DMS153 treated with DMSO at 0.1 percent for 48 hours (cell line): Measurements from ENCODE around the gene HMGXB4.
A peak's percentile ranks its signal among the peaks of the same experiment; 100 is the strongest.
"Not testable (repeated sequence)": the region's sequence is repeated elsewhere in the genome, so short reads cannot be mapped to it uniquely, and the experiment has no call there.

Experiments
- DNase-seq: peaks from one replicate; lab custom pipeline; 2025; ENCODE audit not compliant: unreplicated experiment; lab: John Stamatoyannopoulos, UW

The HMGXB4 gene, protein sequence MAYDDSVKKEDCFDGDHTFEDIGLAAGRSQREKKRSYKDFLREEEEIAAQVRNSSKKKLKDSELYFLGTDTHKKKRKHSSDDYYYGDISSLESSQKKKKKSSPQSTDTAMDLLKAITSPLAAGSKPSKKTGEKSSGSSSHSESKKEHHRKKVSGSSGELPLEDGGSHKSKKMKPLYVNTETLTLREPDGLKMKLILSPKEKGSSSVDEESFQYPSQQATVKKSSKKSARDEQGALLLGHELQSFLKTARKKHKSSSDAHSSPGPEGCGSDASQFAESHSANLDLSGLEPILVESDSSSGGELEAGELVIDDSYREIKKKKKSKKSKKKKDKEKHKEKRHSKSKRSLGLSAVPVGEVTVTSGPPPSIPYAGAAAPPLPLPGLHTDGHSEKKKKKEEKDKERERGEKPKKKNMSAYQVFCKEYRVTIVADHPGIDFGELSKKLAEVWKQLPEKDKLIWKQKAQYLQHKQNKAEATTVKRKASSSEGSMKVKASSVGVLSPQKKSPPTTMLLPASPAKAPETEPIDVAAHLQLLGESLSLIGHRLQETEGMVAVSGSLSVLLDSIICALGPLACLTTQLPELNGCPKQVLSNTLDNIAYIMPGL

DNA sequence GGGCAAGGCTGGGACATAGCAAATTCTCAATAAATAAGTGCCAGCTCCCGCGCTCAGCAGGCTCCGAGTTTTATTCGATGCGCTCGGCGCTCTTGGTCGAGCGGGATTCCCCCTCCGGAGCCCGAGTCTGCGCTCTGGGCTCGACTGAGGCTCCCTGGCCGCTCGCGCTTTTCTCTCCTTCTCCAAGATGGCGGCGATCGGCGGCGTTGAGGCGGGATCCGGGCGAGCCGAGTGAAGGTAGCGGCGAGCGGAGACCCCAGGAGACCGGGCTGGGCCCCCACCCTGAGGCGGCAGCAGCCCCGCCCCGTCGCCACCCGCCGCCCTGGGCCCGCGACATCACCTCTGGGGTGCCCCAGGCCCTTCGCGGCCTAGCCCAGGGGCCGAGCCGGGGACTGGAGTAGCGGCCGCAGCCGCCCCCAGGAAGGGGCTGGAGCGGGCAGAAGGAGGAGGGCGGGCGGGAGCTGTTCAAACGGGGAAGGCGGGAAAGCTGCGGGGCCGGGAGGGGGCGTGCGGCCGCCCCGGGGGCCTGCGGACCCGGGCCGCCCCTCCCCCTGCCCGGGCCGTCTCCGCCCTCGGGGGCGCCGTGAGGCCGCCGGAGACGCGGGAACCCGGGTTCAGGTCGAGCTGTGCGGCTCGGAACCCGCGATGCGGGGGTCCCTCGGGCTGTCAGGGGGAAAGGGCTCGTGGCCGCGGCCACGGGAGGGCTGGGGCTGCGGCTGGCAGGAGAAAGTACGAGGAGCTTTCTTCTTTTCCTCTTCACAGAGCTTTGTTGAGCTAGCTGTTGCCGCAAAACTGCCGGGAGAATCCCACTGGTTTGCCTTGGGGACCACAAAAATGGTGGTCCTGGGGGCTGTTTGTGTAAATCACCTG is at the start of gene HMGXB4:
HMGXB4 (plus strand) TSS at position 173 of the 870 bp plus-strand sequence. CDS start 4,898 bp downstream, outside the sequence.
- peak; percentile 73 for DNase-seq

DNA sequence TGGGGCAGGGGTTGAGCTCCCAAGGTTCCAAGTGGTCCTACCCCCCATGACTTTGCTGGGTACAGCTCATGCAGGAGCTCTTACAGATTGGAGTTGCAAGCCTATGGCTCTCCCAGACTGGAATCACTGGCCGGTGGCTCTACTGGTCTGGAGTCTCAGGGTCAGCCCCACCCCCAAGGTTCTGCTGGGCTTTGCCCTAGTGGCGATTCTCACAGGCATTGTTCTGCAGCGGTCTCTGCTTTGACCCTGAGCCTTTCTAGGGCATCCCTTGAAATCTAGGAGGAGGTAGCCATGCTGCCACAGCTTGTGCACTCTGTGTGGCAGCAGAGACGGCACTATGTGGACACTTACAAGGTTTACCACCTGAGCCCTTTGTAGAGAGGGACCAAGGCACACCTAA is 49.3 kb upstream of the HMGXB4 start:
- no peak for DNase-seq

DNA sequence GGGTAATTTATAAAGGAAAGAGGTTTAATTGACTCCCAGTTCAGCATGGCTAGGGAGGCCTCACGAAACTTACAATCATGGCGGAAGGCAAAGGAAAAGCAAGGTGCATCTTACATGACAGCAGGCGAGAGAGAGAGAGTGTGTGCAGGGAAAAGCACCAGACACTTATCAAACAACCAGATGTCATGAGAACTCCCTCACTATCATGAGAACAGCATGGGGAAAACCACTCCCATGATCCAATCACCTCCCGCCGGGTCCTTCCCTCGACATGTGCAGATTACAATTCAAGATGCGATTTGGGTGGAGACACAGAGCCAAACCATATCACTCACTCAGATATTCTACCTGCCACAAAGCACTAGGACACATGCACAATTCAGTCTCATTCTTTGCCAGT is 48.1 kb upstream of the HMGXB4 start:
- no peak for DNase-seq

DNA sequence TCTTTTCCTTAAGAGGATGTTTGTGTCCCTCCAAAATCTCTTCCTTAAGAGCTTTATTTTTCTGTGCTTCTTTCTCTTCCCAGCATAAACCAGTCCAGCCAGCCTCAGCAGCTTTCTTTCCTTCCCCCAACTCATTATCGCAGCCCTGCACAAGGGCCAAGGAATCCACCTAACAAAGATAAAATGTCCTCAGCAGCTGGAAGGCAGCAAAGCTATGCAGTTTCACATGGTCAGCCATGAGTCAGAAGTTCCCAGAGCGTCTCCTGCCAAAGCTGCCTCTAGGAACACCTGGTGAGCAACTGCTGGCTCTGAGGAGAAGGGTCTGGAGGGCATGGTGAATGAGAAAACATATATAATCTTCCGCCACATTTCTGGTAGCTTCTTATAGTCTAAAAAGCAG is 45.3 kb upstream of the HMGXB4 start:
- DNase-seq, result no peak

DNA sequence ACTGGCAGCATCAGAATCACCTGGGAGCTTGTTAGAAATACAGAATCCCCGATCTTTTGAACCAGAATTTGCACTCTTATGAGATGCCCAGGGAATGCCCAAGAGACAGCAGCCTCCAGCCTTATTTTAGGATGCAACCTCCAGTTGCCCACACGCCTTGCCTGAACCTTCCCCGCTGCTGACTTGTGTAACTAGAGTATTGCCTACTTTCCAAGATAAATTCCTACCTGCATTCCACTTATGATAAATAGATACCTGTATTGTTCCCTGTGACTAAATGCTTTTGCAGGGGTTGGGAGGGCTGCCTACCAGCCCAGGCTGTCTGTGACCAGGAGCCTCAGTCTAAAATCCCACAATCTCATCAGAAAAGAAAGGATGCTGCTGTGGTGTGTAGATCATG is 44.3 kb upstream of the HMGXB4 start:
- DNase-seq, result no peak

DNA sequence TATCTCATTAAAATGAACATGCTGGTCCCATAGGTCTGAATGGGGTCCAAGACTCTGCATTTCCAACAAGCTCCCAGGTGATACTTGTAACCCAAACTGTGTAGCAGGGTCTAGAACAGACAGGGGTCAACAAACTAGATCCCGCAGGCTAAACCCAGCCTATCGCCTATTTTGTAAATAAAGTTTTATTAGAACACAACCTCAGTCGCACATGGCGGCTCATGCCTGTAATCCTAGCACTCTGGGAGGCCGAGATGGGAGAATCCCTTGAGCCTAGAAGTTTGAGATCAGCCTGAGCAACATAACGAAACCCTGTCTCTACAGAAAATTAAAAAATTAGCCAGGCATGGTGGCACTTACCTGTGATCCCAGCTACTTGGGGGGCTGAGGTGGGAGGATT is 42.3 kb upstream of the HMGXB4 start:
- no peak for DNase-seq

DNA sequence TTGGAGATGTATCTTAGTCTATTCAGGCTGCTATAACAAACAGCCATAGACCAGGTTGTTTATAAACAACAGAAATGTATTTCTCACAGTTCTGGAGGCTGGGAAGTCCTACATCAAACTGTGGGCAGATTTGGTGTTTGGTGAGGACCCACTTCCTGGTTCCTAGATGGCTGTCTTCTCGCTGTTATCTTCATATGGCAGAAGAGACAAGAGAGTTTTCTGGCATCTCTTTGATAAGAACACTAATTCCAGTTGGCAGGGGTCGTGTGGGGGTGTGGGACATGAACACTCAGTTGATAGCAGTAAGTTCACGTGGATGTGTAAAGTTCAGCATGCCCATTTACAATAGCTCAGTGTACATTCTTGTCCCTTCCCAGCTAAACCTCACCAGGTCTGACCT is 41.3 kb upstream of the HMGXB4 start:
- DNase-seq, result no peak

DNA sequence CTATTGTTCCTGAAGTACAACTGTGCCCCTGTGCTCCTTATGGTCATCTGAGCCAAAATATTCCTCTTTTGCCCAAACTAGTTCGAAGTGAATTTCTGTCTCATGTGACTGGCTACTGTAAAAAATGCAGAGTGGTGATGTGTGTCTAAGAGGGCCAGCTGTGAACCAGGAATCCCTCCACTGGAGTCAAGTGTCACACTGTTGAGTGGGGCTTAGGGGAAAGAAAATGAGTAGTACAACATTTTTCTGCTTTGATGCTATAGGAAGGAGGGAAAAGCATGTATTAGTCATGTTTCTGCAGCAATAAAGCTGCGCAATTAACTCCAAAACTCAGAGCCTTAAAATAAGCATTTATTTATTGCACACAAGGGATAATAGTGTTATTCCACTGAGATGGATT is 39.8 kb upstream of the HMGXB4 start:
- no peak for DNase-seq

DNA sequence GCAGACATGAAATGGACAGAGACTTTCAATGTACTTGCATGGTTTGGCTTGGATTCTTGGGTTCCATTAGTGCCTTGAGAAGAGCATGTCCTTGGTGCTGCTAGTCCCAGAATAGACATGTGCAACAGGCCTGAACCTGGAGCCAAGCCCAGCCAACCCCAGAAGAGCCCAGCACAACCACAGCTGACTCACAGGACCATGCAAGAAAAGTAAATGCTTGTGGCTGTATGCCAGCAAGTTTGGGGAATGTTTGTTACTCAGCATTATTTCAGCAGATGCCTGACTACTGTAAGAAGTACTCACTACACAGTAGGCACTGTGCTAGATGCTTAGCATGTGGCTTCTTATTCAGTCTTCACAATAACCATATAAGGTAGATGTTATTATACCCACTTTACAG is 39.2 kb upstream of the HMGXB4 start:
- DNase-seq, result no peak

DNA sequence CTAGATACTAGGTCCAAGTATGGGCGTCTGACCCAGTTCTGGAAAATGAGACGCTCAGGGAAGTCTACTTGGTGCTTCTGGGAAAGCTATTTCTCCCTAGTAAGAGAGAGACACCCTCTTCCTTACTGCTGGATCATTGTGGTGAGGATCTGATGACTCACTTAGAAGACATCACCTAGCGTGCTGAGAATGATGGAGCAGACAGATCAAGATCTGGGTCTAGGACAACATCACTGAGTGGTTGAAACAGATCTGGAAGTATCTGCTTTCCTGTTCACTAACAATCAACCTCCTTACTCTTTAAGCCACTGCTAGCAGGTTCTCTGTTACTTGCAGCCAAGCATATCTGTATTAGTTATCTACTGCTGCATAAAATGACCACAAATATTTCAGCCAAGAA is 38.3 kb upstream of the HMGXB4 start:
- DNase-seq, result no peak

DNA sequence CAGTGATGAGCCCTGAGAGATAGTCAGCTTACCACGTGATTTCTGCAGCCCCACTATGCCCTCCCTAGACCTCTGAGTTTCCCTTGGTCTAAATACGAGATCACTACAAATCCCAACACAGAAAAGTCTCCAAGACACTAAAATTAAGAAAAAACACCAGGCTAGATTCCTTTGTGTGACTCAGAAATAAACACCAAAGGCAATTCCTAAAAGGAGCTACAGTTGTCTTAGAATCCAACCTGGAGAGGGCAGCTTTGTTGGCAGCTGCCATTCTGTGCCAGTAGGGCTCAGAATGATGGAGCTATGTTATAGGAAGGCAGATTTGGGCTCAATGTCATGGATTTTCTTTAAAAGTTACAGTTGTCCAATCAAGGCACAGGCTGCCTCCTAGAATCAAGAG is 37.1 kb upstream of the HMGXB4 start:
- DNase-seq, result no peak

DNA sequence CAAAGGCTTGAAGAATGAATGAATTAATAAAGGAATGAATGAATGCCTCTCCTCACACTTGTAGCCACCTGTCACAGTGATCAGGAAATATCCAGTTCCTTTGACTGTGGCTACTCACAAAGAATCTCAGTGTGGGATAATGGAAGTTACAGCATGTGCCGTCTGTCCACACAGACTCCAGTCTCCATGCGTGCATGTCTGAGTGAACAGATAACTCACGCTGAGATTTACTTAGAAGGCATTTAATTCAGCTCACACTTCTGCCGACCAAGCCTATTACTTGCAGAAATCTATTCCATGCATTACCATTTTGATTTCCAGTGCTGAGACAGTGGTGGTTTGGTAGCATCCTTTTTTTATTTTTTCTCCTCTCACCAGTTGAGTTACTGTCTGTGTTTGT is 32.3 kb upstream of the HMGXB4 start:
- no peak for DNase-seq

DNA sequence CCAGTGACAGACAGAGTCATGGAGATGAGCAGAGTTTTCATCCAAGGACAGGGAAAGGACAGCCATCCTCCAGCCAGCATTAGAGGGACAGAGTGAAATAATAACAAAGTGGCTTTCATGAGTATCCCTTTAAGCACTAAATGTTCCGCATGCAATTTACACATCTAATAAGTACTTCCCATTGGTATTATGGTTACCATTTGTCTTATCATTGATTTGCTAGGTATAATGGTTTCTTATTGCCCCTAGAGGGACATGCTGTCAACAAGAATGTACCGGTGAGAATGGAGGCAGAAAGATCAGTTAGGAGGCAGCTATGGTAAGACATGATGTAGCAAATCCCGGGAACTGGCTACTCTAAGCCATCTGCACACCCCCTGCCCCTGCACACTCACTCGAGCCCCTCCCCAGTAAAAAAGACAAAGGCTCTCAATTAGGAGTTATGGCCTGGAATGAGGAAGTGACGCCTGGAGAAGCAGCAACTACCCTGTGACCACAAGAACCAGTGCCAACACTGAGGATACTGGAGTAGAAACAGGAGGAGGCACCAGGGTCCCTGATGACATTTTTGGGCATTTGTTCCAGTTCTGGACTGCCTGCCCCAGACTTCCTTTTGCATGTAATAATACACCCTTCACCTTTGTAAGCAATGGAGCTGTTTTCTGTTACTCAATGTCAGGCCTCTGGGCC is 30.2 kb upstream of the HMGXB4 start:
- no peak for DNase-seq

DNA sequence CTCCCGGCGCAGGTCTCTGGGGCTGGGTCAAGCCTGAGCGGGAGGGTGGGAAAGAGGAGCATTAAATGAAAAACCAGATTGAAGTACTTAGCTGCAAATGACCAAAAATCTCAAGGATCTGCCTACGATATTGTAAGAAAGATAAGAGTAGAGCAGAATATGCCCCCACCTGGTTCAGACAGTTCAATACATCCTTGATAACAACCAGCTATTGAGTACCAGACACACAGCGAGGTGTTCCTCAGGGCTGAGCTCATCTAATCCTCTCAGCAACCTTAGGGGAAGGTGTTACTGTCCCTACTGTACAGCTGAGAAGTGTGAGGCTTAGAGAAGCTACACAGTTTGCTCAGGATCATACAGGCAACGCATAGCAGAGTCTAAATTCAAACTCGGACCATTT is 27.4 kb upstream of the HMGXB4 start:
- DNase-seq, result no peak

DNA sequence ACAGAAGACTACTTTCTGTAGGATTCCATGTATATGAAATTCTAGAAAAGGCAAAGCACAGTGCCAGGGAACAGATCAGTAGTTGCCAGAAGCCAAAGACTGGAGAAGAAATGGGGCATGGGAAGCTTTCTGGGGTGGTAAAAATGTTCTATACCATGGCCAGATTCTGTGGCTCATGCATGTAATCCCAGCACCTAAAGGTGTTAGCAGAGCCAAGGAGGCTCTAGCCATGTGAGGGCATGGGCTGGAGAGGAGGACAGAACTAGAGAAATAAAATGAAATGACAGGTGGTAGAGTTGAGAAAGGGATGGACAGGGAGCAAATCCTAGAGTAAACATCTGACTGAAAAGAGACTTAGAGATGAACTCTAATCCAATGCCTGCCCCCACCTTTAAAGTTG is 26.9 kb upstream of the HMGXB4 start:
- DNase-seq, result no peak

DNA sequence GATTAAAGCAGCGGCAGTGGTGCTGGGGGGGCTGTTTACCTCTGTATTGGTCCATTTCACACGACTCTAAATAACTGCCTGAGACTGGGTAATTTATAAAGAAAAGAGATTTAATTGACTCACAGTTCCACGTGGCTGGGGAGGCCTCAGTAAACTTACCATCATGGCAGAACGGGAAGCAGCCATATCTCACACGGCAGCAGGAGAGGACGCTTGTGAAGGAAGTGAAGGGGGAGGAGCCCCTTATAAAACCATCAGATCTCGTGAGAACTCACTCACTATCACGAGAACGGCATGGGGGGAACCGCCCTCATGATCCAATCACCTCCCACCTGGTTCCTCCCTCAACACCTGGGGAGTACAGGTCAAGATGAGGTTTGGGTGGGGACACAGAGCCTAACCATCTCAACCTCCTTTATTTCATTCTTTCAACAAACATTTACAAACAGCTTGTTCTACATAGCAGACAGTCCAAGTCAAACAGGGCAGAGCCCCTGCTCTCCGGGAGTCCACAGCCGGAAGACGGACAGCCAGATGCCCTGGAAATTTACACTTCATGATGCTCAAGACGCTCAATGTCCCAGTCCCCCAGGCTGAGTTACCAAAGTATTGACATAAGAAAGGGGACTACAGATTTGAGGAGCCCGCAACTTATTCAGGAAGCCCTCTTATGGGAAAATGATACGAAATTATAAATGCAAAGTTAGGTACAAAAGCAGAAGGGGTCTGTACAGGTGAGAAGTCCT is 26.3 kb upstream of the HMGXB4 start:
- no peak for DNase-seq

DNA sequence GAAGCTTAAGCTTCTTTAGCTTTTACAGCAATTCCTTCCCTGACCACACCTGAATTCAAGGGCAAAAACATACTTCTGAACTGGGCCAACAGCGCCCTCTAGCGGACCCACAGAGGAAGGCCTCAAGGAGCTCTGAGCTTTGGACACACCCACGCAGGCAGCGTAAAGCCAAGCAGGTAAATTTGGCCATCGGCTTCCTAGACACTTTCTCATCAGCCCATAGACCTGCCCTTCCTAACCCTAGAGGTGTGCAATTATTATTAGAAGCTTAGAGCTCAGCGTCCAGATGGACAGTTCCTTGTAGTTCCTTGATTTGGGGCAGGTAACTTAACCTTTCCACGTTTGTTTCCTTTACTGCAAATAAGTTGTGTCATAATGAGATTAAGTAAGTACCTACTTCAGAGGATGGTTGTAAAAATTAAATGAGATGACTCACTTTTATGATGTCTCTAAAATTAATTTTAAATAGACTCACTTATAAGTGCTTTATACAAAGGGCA is 25.7 kb upstream of the HMGXB4 start:
- DNase-seq, result peak; percentile 81

DNA sequence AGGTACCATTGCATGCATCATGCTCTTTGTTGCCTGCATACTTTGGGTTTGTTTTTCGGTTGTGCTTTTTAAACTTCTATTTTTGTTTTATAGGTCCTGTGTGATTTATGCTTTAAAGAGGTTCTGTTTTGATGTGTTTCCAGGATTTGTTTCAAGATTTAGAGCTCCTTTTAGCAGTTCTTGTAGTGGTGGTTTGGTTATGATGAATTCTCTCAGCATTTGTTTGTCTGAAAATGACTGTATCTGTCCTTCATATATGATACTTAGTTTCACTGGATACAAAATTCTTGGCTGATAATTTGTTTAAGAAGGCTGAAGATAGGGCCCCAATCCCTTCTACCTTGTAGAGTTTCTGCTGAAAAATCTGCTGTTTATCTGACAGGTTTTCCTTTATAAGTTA is 18.5 kb upstream of the HMGXB4 start:
- not testable (repeated sequence) for DNase-seq

DNA sequence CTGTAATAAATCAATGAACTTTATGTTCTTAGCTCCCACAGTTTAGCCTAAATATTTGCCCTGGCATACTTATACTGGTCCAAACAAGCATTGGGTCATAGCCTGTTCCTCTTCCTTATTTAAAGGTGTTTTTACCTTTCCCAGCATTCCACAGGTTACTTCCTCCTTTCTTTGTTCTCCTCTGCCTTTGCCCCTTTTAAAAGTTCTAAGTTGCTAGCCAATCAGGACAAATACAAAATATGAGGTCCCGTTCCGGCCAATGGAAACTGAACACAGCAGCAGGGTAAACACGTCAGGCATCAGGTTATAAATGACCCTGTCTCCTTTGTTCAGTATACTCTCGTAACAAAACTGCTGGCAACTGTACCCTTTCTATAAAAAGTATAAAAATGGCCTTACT is 12.8 kb upstream of the HMGXB4 start:
- DNase-seq, result not testable (repeated sequence)

DNA sequence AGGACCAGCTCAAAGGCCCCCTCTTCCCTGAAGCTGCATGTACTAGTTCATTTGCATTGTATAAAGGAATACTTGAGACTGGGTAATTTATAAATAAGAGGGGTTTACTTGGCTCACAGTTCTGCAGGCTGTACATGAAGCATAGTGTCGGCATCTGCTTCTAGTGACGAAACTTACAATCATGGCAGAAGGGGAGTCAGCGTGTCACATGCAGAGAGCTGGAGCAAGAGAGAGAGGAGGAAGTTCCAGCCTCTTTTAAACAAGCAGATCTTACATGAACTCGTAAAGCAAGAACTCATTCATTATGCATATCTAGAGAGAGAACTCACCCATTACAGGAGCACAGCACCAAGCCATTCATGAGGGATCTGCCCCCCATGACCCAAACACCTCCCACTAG is 7.1 kb upstream of the HMGXB4 start:
- DNase-seq, result no peak
